Gastroesophageal sphincter (tissue), 4 donors: ENCODE data around the gene OR4L1. TPM values are rescaled to one million over a fixed set of nuclear protein-coding genes. Genes with fewer than 3 reads are reported as not detected.

Experiments used
- ATAC-seq: fragments of 150-250 bp; one replicate; pipeline ENCODE4 v1.9.1; 2016; ENCODE audit warnings: mild to moderate bottlenecking, moderate library complexity
- H3K27ac ChIP-seq, 4 donors: fragments of 200-600 bp; sonication (generic) in 3 of 4; 1 replicate in 3 of 4; 2 replicates in 1 of 4; pipeline ENCODE4 v1.5.1; 2016 to 2019
- H3K27me3 ChIP-seq: fragments of 200-600 bp; sonication (generic); one replicate; pipeline ENCODE4 v1.5.1; 2019
- H3K36me3 ChIP-seq, 2 donors: fragments of 200-600 bp; sonication (generic); one replicate each; pipeline ENCODE4 v1.5.1; 2019; ENCODE audit warnings: control low read depth in 1 of 2
- H3K4me1 ChIP-seq, 3 donors: fragments of 200-600 bp; sonication (generic); 1 replicate in 2 of 3; 2 replicates in 1 of 3; pipeline ENCODE4 v1.5.1; 2016 to 2019; ENCODE audit warnings: control low read depth in 2 of 3
- H3K4me3 ChIP-seq, 2 donors: fragments of 200-600 bp; sonication (generic); one replicate each; pipeline ENCODE4 v1.5.1; 2019; ENCODE audit warnings: mild to moderate bottlenecking in 1 of 2, moderate library complexity in 1 of 2
- H3K9me3 ChIP-seq, 3 donors: fragments of 200-600 bp; sonication (generic); one replicate each; pipeline ENCODE4 v1.5.1; 2017 to 2019; ENCODE audit warnings: control low read depth in 2 of 3
- CTCF ChIP-seq, 4 experiments: fragments of 200-600 bp in 2 of 4; fragments of 450-650 bp in 2 of 4; sonication (generic) in 1 of 4; IDR thresholded peaks; one replicate each; pipeline ENCODE4 v1.5.1; 2017 to 2019; ENCODE audit warnings: antibody characterized with exemption in 4 of 4, mild to moderate bottlenecking in 2 of 4, moderate library complexity in 2 of 4
- EP300 ChIP-seq: sonication (generic); formaldehyde crosslinking; IDR thresholded peaks from one replicate; pipeline ENCODE4 v1.6.1; 2017; ENCODE audit warnings: antibody characterized with exemption, mild to moderate bottlenecking
- POLR2A ChIP-seq, 2 donors: fragments of 450-650 bp; IDR thresholded peaks; one replicate each; pipeline ENCODE4 v1.6.1; 2017; ENCODE audit warnings: antibody characterized with exemption in 2 of 2, mild to moderate bottlenecking in 2 of 2, moderate library complexity in 1 of 2
- POLR2AphosphoS5 ChIP-seq: sonication (generic); formaldehyde crosslinking; IDR thresholded peaks from one replicate; pipeline ENCODE4 v1.6.1; 2017; ENCODE audit warnings: antibody characterized with exemption
- WGBS, 2 donors: methylation state at CpG; one replicate each; pipeline ENCODE4 v1.1.5; 2018; ENCODE audit warnings: low coverage in 1 of 2; 5-methylcytosine and 5-hydroxymethylcytosine counted together
- small RNA-seq, 4 donors: library from RNA; depleted of rRNA; stranded (forward); fragments of <200 nt; gene quantifications; one replicate each; pipeline ENCODE3, GENCODE V24; 2016
- total RNA-seq, 4 donors: library from RNA; depleted of rRNA; stranded (reverse); fragments of >200 nt; gene quantifications; one replicate each; pipeline ENCODE4 v1.1.0, GENCODE V29; 2016

Gene OR4L1
- total RNA-seq, 4 donors from 2014 or later, result not detected

DNA sequence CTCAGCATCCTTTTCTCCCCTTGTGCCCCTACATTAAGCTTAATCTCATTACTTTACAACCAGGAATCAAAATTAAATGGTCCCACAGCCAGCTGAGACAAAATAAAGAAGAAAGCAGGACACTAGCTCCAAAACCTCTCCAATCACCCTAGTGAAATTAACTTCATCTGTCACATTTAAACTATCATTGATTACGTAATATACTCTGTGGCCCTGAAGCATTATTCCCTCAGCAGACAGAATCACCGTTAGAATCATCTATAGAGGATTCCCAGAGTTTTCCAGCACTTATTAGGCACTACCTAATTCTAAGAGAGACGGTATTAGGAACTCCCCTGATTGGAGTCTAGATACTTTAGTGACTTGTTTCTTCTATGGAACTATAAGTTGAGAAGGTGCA, 50.6 kb downstream of the OR4L1 start, which contains the start of gene OR4K17:
Gene OR4K17, plus strand, starts transcription at position 302 of the 400 bp plus-strand sequence. CDS start 6,761 bp downstream, outside the sequence.
- WGBS, 2 donors, result 59 to 63% methylated on average over 3 of the region's 3 CpGs
- Histone ChIP-seq H3K27me3 (no peaks in the 10 kb centered on the region), H3K4me3 (no peak within 1 kb of the TSS), H3K9me3 (no peaks in the 10 kb centered on the region), H3K27ac (no peak within 1 kb of the TSS), H3K4me1 (no peaks in the 10 kb centered on the region), H3K36me3 (no peaks in the 10 kb centered on the region)
- ATAC-seq, result no peak
- TF ChIP-seq POLR2AphosphoS5 (no peak), CTCF (IDR thresholded peaks at IDR 0.05) (no peak), EP300 (no peak), POLR2A (IDR thresholded peaks at IDR 0.05) (no peak)

Small RNAs within 50 kb of the gene (small RNA-seq; reads per million reads assigned to genes)
- gene RNA5SP380, result 0 reads per million in 4 donors

Other genes starting within 250 kb of the OR4L1 start
- not detected for gene OR4K2, start 184.9 kb upstream of the OR4L1 start, total RNA-seq
- not detected for gene OR4K5, start 139.4 kb upstream of the OR4L1 start, total RNA-seq
- gene OR4K1, start 129.1 kb upstream of the OR4L1 start, total RNA-seq, result not detected
- gene OR4K15, start 84.5 kb upstream of the OR4L1 start, total RNA-seq, result not detected
- not detected for gene OR4Q2, start 57.9 kb upstream of the OR4L1 start, total RNA-seq
- not detected for gene OR4K14, start 40.7 kb upstream of the OR4L1 start, total RNA-seq
- under 1 TPM in 1 of 4 donors, not detected in 3; 0.12 TPM for gene OR4K13, start 24.0 kb upstream of the OR4L1 start, total RNA-seq
- gene OR4K17, start 50.7 kb downstream of the OR4L1 start, total RNA-seq, result not detected
- gene OR4N5, start 78.8 kb downstream of the OR4L1 start, total RNA-seq, result not detected
- gene OR11G2, start 130.9 kb downstream of the OR4L1 start, total RNA-seq, result not detected
- gene OR11H6, start 163.7 kb downstream of the OR4L1 start, total RNA-seq, result not detected
- gene OR11H7, start 168.9 kb downstream of the OR4L1 start, total RNA-seq, result under 1 TPM in 1 of 4 donors, not detected in 3; 0.50 TPM
- gene OR11H4, start 179.2 kb downstream of the OR4L1 start, total RNA-seq, result not detected
- 10 to 100 TPM in 2 of 4 donors, 1 to 10 TPM in 2; 8.1 to 10.9 (median 10.0) TPM for gene TTC5, start 245.9 kb downstream of the OR4L1 start, total RNA-seq